HCEC 1CT (cell line): Measurements from ENCODE around the gene ZBTB16.

Experiments used
- DNase-seq: peaks from one replicate; pipeline ENCODE4 v3.0.0-alpha.2; 2017

Gene ZBTB16

GRCh38 chr11:114085965-114086793, 26.7 kb downstream of the ZBTB16 start:
- no peak for DNase-seq

GRCh38 chr11:114087025-114087424, 27.5 kb downstream of the ZBTB16 start:
- DNase-seq = no peak

- no peak for DNase-seq
Observed at GRCh38 chr11:114088216-114088615, 28.7 kb downstream of the ZBTB16 start.

GRCh38 chr11:114088836-114089235, 29.3 kb downstream of the ZBTB16 start:
- no peak for DNase-seq

- no peak for DNase-seq
Observed at GRCh38 chr11:114089748-114090147, 30.2 kb downstream of the ZBTB16 start.

- DNase-seq = no peak
Observed at GRCh38 chr11:114090225-114090910, 30.9 kb downstream of the ZBTB16 start.

GRCh38 chr11:114090976-114091375, 31.5 kb downstream of the ZBTB16 start:
- no peak for DNase-seq

- DNase-seq = no peak
Observed at GRCh38 chr11:114091516-114092397, 32.2 kb downstream of the ZBTB16 start.

GRCh38 chr11:114092478-114092877, 33.0 kb downstream of the ZBTB16 start:
- DNase-seq = no peak

- no peak for DNase-seq
Observed at GRCh38 chr11:114092953-114093352, 33.4 kb downstream of the ZBTB16 start.

GRCh38 chr11:114094516-114094915, 35.0 kb downstream of the ZBTB16 start:
- DNase-seq = no peak

GRCh38 chr11:114095899-114096298, 36.4 kb downstream of the ZBTB16 start:
- no peak for DNase-seq

- DNase-seq = no peak
Observed at GRCh38 chr11:114097832-114098231, 38.3 kb downstream of the ZBTB16 start.

- DNase-seq = no peak
Observed at GRCh38 chr11:114098927-114099326, 39.4 kb downstream of the ZBTB16 start.

GRCh38 chr11:114099392-114100178, 40.1 kb downstream of the ZBTB16 start:
- peak; percentile 51 for DNase-seq

GRCh38 chr11:114102993-114103896, 43.7 kb downstream of the ZBTB16 start:
- DNase-seq = no peak

GRCh38 chr11:114105611-114106010, 46.1 kb downstream of the ZBTB16 start:
- DNase-seq = no peak

- DNase-seq = no peak
Observed at GRCh38 chr11:114106047-114106446, 46.5 kb downstream of the ZBTB16 start.

GRCh38 chr11:114106986-114107385, 47.5 kb downstream of the ZBTB16 start:
- DNase-seq = no peak

GRCh38 chr11:114108501-114109205, 49.1 kb downstream of the ZBTB16 start:
- no peak for DNase-seq
